HL-60 (cell line): ENCODE data around the gene POLR2I.

Experiments
- DNase-seq, 2 experiments: peaks; one replicate each; pipeline ENCODE4 v3.0.0-alpha.2; 2010 to 2020; ENCODE audit warnings: low read depth in 1 of 2, low spot score in 1 of 2
- H3K27ac ChIP-seq: fragments of 250-450 bp; sonication (Bioruptor Pico); replicated peaks from 2 replicates; pipeline ENCODE4 v1.5.1; 2020; ENCODE audit warnings: mild to moderate bottlenecking, moderate library complexity
- H3K27me3 ChIP-seq: fragments of 250-450 bp; sonication (Bioruptor Pico); 2 replicates; pipeline ENCODE4 v1.5.1; 2021; ENCODE audit warnings: mild to moderate bottlenecking, moderate library complexity; ENCODE audit not compliant: insufficient read depth, poor library complexity, severe bottlenecking
- H3K4me3 ChIP-seq: replicated peaks from 2 replicates; pipeline ENCODE4 v1.5.1; 2011; ENCODE audit warnings: mild to moderate bottlenecking, control low read depth, low read length; ENCODE audit not compliant: insufficient read depth
- CTCF ChIP-seq: IDR thresholded peaks from one replicate; pipeline ENCODE4 v1.5.1; 2011; ENCODE audit warnings: low read length, control low read depth, inconsistent platforms; ENCODE audit not compliant: insufficient read depth
- GABPA ChIP-seq: IDR thresholded peaks from 2 replicates; pipeline ENCODE4 v1.6.1; 2012; ENCODE audit warnings: low read depth
- POLR2AphosphoS5 ChIP-seq: IDR thresholded peaks from 2 replicates; pipeline ENCODE4 v1.6.1; 2012; ENCODE audit warnings: low read depth
- REST ChIP-seq: IDR thresholded peaks from 2 replicates; pipeline ENCODE4 v1.6.1; 2012; ENCODE audit warnings: low read depth; ENCODE audit not compliant: insufficient replicate concordance
- SPI1 ChIP-seq: IDR thresholded peaks from 2 replicates; pipeline ENCODE4 v1.6.1; 2012; ENCODE audit warnings: low read depth, mild to moderate bottlenecking, borderline replicate concordance

POLR2I gene

GRCh38 chr19:36097036-36097435, 17.6 kb downstream of the POLR2I start:
- Histone ChIP-seq H3K4me3 (no peak overlapping the region), H3K27ac (no peak overlapping the region), H3K27me3 (no peaks in the 10 kb centered on the region)
- no peak for DNase-seq
- TF ChIP-seq POLR2AphosphoS5, result no peak
- no peak for TF ChIP-seq CTCF
- no peak for TF ChIP-seq REST
- TF ChIP-seq SPI1, result no peak
- TF ChIP-seq GABPA, result no peak

GRCh38 chr19:36093687-36094086, 21.0 kb downstream of the POLR2I start:
- no peaks in the 10 kb centered on the region for H3K27me3 ChIP-seq
- no peak for DNase-seq
- TF ChIP-seq GABPA, result no peak
- TF ChIP-seq REST, result no peak
- TF ChIP-seq POLR2AphosphoS5, result no peak
- no peak for TF ChIP-seq CTCF
- TF ChIP-seq SPI1, result no peak
- no peak overlapping the region for H3K27ac ChIP-seq
- H3K4me3 ChIP-seq, result no peak overlapping the region

GRCh38 chr19:36093146-36093662, 21.5 kb downstream of the POLR2I start:
- H3K27ac ChIP-seq, result no peak overlapping the region
- TF ChIP-seq POLR2AphosphoS5, result no peak
- TF ChIP-seq CTCF, result no peak
- no peak for TF ChIP-seq REST
- TF ChIP-seq GABPA, result no peak
- no peak for TF ChIP-seq SPI1
- no peak for DNase-seq

More at GRCh38 chr19:36093146-36093662, 21.5 kb downstream of the POLR2I start:
- H3K27me3 ChIP-seq, result no peaks in the 10 kb centered on the region
- H3K4me3 ChIP-seq, result no peak overlapping the region
